PC-3 (cell line): ENCODE data around the gene POPDC2. TPM values are rescaled to one million over a fixed set of nuclear protein-coding genes. Genes with fewer than 3 reads are reported as not detected.

Experiments
- ATAC-seq: fragments of 200-7000 bp; cut with Tn5 transposase; 2 replicates; pipeline ENCODE4 v1.9.1; 2020; ENCODE audit warnings: mild to moderate bottlenecking, moderate library complexity
- BruUV-seq: library from RNA; stranded (reverse); fragments of 400-500 nt; replicated peaks from 2 replicates; lab custom pipeline; 2021; lab: Mats Ljungman, UMichigan
- CTCF ChIA-PET: fragments of 300-600 bp; sonication (Branson Sonifier 250); formaldehyde crosslinking; loops from one replicate; lab custom pipeline; 2022; ENCODE audit warnings: antibody characterized with exemption; lab: Charles Lee
- POLR2A ChIA-PET: fragments of 300-600 bp; sonication (Branson Sonifier 250); formaldehyde crosslinking; loops from one replicate; lab custom pipeline; 2022; ENCODE audit warnings: antibody characterized with exemption; ENCODE audit not compliant: unreplicated experiment; lab: Charles Lee
- DNase-seq: peaks from one replicate; pipeline ENCODE4 v3.0.0-alpha.2; 2015
- H2AFZ ChIP-seq: fragments of 300-600 bp; sonication (generic); 2 replicates; pipeline ENCODE4 v1.6.0; 2016; ENCODE audit warnings: antibody characterized with exemption, low read length
- H3F3A ChIP-seq: fragments of 300-600 bp; sonication (generic); one replicate; pipeline ENCODE4 v1.6.0; 2017; ENCODE audit warnings: antibody characterized with exemption, low read length, control low read depth, mild to moderate bottlenecking; ENCODE audit not compliant: unreplicated experiment
- H3K27ac ChIP-seq: fragments of 300-600 bp; sonication (generic); 2 replicates; pipeline ENCODE4 v1.5.1; 2016; ENCODE audit warnings: mild to moderate bottlenecking, low read length
- H3K27me3 ChIP-seq: fragments of 300-600 bp; sonication (generic); 2 replicates; pipeline ENCODE4 v1.6.1; 2016; ENCODE audit warnings: low read length, mixed read lengths
- H3K36me3 ChIP-seq: fragments of 300-600 bp; sonication (generic); 2 replicates; pipeline ENCODE4 v1.6.1; 2016; ENCODE audit warnings: low read depth, mixed run types, low read length, mixed read lengths
- H3K4me1 ChIP-seq: fragments of 300-600 bp; sonication (generic); 2 replicates; pipeline ENCODE4 v1.5.1; 2016; ENCODE audit warnings: low read length; ENCODE audit not compliant: insufficient read depth
- H3K4me2 ChIP-seq: fragments of 300-600 bp; sonication (generic); 2 replicates; pipeline ENCODE4 v1.6.0; 2016; ENCODE audit warnings: low read length
- H3K4me3 ChIP-seq: fragments of 300-600 bp; sonication (generic); 2 replicates; pipeline ENCODE4 v1.5.1; 2016; ENCODE audit warnings: mild to moderate bottlenecking, low read length, mixed read lengths
- H3K79me2 ChIP-seq: fragments of 300-600 bp; sonication (generic); 2 replicates; pipeline ENCODE4 v1.6.1; 2017; ENCODE audit warnings: low read length, mixed read lengths
- H3K9ac ChIP-seq: fragments of 300-600 bp; sonication (generic); 2 replicates; pipeline ENCODE4 v1.6.0; 2016; ENCODE audit warnings: mild to moderate bottlenecking, low read length
- H3K9me2 ChIP-seq: fragments of 300-600 bp; sonication (generic); replicated peaks from 2 replicates; pipeline ENCODE4 v1.6.1; 2016; ENCODE audit warnings: mixed run types, low read length, mixed read lengths
- H3K9me3 ChIP-seq: fragments of 300-600 bp; sonication (generic); 2 replicates; pipeline ENCODE4 v1.6.1; 2016; ENCODE audit warnings: low read length, mixed read lengths
- H4K20me1 ChIP-seq: fragments of 300-600 bp; sonication (generic); 2 replicates; pipeline ENCODE4 v1.6.1; 2016; ENCODE audit warnings: low read length, mixed read lengths
- EZH2 ChIP-seq: fragments of 300-600 bp; sonication (generic); IDR thresholded peaks from one replicate; pipeline ENCODE4 v1.6.1; 2017; ENCODE audit warnings: antibody characterized with exemption, mild to moderate bottlenecking, low read length; ENCODE audit not compliant: unreplicated experiment
- EZH2phosphoT487 ChIP-seq: fragments of 300-600 bp; sonication (generic); IDR thresholded peaks from 2 replicates; pipeline ENCODE4 v1.6.1; 2018; ENCODE audit warnings: mild to moderate bottlenecking, antibody characterized with exemption, low read length, borderline replicate concordance
- intact Hi-C: fragments of 100-400 bp; cut with micrococcal nuclease; formaldehyde crosslinking; loops from 2 replicates; pipeline ENCODE4 v1.9.0; 2023
- total RNA-seq: library from RNA; depleted of rRNA; stranded (reverse); fragments of >200 nt; gene quantifications from 2 replicates; pipeline ENCODE4 v1.2.3, GENCODE V29; 2014
- TF ChIP-seq, protein P1 (sequence below): fragments of 300-600 bp; sonication (generic); conservative IDR thresholded peaks from 2 replicates; pipeline ENCODE4 v1.5.1; 2017; ENCODE audit warnings: antibody characterized with exemption, low read depth, mild to moderate bottlenecking, low read length

POPDC2 gene
- total RNA-seq, 1 experiment from 2014 or later: 0.62 TPM

DNA sequence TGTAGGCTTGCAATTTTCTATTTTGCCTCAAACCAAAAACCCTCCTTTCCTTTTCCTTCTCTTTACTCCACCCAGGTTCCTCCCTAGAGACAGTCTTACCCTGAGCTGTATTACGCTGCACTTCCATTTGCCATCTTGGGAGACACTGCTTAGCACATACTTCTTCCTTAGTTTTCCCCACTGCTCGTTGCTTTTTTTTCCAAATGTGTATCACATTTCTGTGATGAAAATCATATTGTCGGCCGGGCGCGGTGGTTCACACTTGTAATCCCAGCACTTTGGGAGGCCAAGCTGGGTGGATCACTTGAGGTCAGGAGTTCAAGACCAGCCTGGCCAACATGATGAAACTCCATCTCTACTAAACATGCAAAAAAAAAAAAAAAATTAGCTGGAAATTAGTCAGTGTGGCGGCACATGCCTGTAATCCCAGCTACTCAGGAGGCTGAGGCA lies 29.5 kb downstream of the POPDC2 start:
- H2AFZ ChIP-seq: peak overlapping the region; percentile 27
- no peaks in the 10 kb centered on the region for H4K20me1 ChIP-seq
- intact Hi-C loops: no loop called here
- no peaks in the 10 kb centered on the region for H3K27me3 ChIP-seq
- no peaks in the 10 kb centered on the region for H3K79me2 ChIP-seq
- no peak overlapping the region for H3K4me2 ChIP-seq
- H3K4me1 ChIP-seq: peaks cover 37% of the 10 kb centered on the region
- H3K36me3 ChIP-seq: no peaks in the 10 kb centered on the region
- DNase-seq (no peak), ATAC-seq (no peak)
- no peak for TF ChIP-seq EZH2
- no peaks in the 10 kb centered on the region for H3F3A ChIP-seq
- H3K9me2 ChIP-seq: no peaks in the 10 kb centered on the region
- BruUV-seq: no TSS peak
- ChIA-PET CTCF (interaction anchor here (0.6 kb wide), 1 partner anchor 49 kb away, joined by 3 read pairs; no protein-coding TSS in a partner anchor), POLR2A (interaction anchor here (0.5 to 0.6 kb wide), 2 partner anchors 9 to 12 kb away, joined by 3 to 8 read pairs; no protein-coding TSS in a partner anchor)
- no peaks in the 10 kb centered on the region for H3K9me3 ChIP-seq
- H3K27ac ChIP-seq: no peak overlapping the region
- H3K9ac ChIP-seq: no peak overlapping the region
- no peak overlapping the region for H3K4me3 ChIP-seq

DNA sequence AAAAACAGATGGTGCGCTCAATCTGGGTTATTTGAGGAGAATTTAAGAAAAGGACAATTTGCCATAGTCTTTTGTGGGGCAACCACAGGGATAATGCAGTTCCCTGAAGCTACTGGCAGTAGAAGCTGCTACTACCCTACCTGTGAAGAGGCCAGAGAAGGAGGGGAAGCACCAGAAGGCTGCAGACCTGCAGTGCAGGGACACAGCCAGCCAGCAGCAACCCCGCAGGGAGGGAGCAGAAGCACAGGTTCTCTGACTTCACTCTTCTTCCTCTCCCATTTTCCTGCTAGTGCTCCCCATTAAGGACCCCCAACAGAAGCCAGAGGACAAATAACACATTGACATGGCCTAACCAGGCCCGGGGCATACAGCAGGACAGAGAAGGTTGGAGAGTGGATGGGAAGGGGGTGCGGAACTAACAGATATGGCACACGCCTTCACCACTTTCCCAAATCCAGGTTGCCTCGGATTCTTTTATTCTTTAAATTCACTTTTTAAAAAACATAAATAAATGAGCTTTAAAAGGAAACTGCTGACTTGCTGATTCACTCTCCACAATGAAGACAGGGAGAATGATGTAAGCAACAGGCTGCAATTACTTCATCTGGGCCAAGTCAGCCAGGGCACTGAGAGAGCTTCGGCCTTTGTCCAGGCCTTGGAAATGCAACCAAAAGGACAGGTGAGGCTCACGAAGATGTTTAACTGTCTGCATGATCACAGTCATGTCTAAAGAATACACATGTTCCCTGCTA lies 30.1 kb downstream of the POPDC2 start:
- ChIA-PET POLR2A (interaction anchor here (0.5 to 0.6 kb wide), 2 partner anchors 10 to 12 kb away, joined by 3 to 8 read pairs; no protein-coding TSS in a partner anchor), CTCF (interaction anchor here (0.6 kb wide), 2 partner anchors 49 to 50 kb away, joined by 3 to 4 read pairs; no protein-coding TSS in a partner anchor)
- no TSS peak for BruUV-seq
- Histone ChIP-seq H3K9me2 (no peaks in the 10 kb centered on the region), H3K27me3 (no peaks in the 10 kb centered on the region), H3K4me1 (peaks cover 34% of the 10 kb centered on the region), H3K36me3 (no peaks in the 10 kb centered on the region), H3K4me3 (no peak overlapping the region), H3K4me2 (no peak overlapping the region), H3F3A (no peaks in the 10 kb centered on the region), H4K20me1 (no peaks in the 10 kb centered on the region), H3K79me2 (no peaks in the 10 kb centered on the region), H3K9me3 (no peaks in the 10 kb centered on the region), H2AFZ (peak overlapping the region; percentile 27), H3K27ac (no peak overlapping the region), H3K9ac (no peak overlapping the region)
- no peak for ATAC-seq
- intact Hi-C loops: no loop called here
- DNase-seq: no peak
- TF ChIP-seq, protein P1, sequence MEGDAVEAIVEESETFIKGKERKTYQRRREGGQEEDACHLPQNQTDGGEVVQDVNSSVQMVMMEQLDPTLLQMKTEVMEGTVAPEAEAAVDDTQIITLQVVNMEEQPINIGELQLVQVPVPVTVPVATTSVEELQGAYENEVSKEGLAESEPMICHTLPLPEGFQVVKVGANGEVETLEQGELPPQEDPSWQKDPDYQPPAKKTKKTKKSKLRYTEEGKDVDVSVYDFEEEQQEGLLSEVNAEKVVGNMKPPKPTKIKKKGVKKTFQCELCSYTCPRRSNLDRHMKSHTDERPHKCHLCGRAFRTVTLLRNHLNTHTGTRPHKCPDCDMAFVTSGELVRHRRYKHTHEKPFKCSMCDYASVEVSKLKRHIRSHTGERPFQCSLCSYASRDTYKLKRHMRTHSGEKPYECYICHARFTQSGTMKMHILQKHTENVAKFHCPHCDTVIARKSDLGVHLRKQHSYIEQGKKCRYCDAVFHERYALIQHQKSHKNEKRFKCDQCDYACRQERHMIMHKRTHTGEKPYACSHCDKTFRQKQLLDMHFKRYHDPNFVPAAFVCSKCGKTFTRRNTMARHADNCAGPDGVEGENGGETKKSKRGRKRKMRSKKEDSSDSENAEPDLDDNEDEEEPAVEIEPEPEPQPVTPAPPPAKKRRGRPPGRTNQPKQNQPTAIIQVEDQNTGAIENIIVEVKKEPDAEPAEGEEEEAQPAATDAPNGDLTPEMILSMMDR: no peak
- TF ChIP-seq EZH2 (no peak), EZH2phosphoT487 (no peak)

DNA sequence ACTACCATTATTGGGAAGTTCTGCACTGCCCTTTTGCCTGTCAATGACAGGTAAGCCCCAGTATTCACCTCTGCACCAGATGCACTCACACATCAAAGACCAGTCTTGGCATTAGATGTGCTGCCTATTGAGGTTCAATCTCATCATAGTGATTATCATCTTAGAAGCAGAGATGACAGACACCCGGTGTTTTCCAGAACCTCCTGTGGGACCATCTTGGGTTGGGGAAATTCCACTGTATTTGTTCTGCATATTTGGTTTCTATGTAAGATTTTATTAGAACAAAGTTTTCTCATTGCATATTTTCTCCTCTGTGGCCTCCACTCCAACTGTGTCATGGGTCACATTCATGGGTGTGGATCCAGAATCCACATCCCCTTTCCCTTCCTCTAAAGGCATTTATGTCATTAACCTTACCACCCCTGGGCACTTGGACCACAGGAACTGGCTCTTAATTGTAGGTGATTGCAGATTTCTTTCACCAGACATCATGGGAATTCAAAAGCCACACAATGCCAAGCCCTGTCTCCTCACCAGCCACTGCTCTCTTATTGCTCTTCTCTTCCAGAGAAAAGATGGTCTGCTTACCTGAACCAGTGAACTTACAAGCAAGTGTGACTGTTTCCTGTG lies 31.5 kb downstream of the POPDC2 start:
- BruUV-seq: no TSS peak
- peak overlapping the region; percentile 29 for H3K4me2 ChIP-seq
- ATAC-seq (peak; percentile 67), DNase-seq (peak; percentile 57)
- TF ChIP-seq, protein P1: no peak
- TF ChIP-seq EZH2 (no peak), EZH2phosphoT487 (no peak)
- POLR2A ChIA-PET: no interaction called here
- no peaks in the 10 kb centered on the region for H3K27me3 ChIP-seq
- peaks cover 34% of the 10 kb centered on the region for H3K4me1 ChIP-seq
- no peaks in the 10 kb centered on the region for H3K9me3 ChIP-seq
- H3K27ac ChIP-seq: peak overlapping the region; percentile 43
- H3K4me3 ChIP-seq: no peak overlapping the region
- no peaks in the 10 kb centered on the region for H3K9me2 ChIP-seq
- H3K36me3 ChIP-seq: no peaks in the 10 kb centered on the region
- no peaks in the 10 kb centered on the region for H3F3A ChIP-seq
- no peaks in the 10 kb centered on the region for H3K79me2 ChIP-seq
- intact Hi-C loops: loop anchor here (1.0 to 5.0 kb wide), 2 partner anchors 33 to 52 kb away; partner anchors contain the start of gene ADPRH
- H3K9ac ChIP-seq: no peak overlapping the region
- no peak overlapping the region for H2AFZ ChIP-seq
- CTCF ChIA-PET: no interaction called here
- H4K20me1 ChIP-seq: no peaks in the 10 kb centered on the region
